A673 (cell line): ENCODE data around the gene ACIN1. TPM values are rescaled to one million over a fixed set of nuclear protein-coding genes. Genes with fewer than 3 reads are reported as not detected.
"Not testable (repeated sequence)": the region's sequence is repeated elsewhere in the genome, so short reads cannot be mapped to it uniquely, and the experiment has no call there.

Source experiments
- BruUV-seq: library from RNA; stranded (reverse); fragments of 400-500 nt; replicated peaks from 2 replicates; lab custom pipeline; 2021; lab: Mats Ljungman, UMichigan
- CTCF ChIA-PET: fragments of 300-600 bp; sonication (Branson Sonifier 250); formaldehyde crosslinking; loops from one replicate; lab custom pipeline; 2022; ENCODE audit warnings: antibody characterized with exemption; lab: Charles Lee
- POLR2A ChIA-PET: fragments of 300-600 bp; sonication (Branson Sonifier 250); formaldehyde crosslinking; loops from one replicate; lab custom pipeline; 2022; ENCODE audit warnings: antibody characterized with exemption; ENCODE audit not compliant: low non-redundant PET; lab: Charles Lee
- DNase-seq: peaks from one replicate; pipeline ENCODE4 v3.0.0-alpha.2; 2015; ENCODE audit warnings: low spot score
- H3K27ac ChIP-seq: fragments of 200-600 bp; sonication (generic); 2 replicates; pipeline ENCODE4 v1.5.1; 2016; ENCODE audit warnings: mixed run types, low read depth, mild to moderate bottlenecking, mixed read lengths, antibody characterized with exemption, low read length; ENCODE audit not compliant: poor library complexity, severe bottlenecking
- H3K27me3 ChIP-seq: fragments of 200-600 bp; sonication (generic); replicated peaks from 2 replicates; pipeline ENCODE4 v1.6.1; 2017; ENCODE audit warnings: mixed run types, low read depth, mild to moderate bottlenecking, mixed read lengths, antibody characterized with exemption, low read length; ENCODE audit not compliant: insufficient read depth, poor library complexity
- H3K36me3 ChIP-seq: fragments of 200-600 bp; sonication (generic); 2 replicates; pipeline ENCODE4 v1.6.1; 2016; ENCODE audit warnings: mixed run types, mild to moderate bottlenecking, mixed read lengths, antibody characterized with exemption, low read length; ENCODE audit not compliant: insufficient read depth, poor library complexity, severe bottlenecking
- H3K4me1 ChIP-seq: fragments of 200-600 bp; sonication (generic); 2 replicates; pipeline ENCODE4 v1.6.1; 2017; ENCODE audit warnings: mixed run types, mild to moderate bottlenecking, mixed read lengths, antibody characterized with exemption, low read length; ENCODE audit not compliant: insufficient read depth, poor library complexity, severe bottlenecking
- H3K4me3 ChIP-seq: fragments of 200-600 bp; sonication (generic); 2 replicates; pipeline ENCODE4 v1.5.1; 2016; ENCODE audit warnings: low read depth, mixed run types, mild to moderate bottlenecking, mixed read lengths, low read length; ENCODE audit not compliant: poor library complexity, severe bottlenecking
- H3K9me3 ChIP-seq: fragments of 200-600 bp; sonication (generic); 2 replicates; pipeline ENCODE4 v1.6.1; 2016; ENCODE audit warnings: mixed run types, low read depth, mild to moderate bottlenecking, mixed read lengths, antibody characterized with exemption, low read length; ENCODE audit not compliant: poor library complexity, severe bottlenecking
- EZH2 ChIP-seq: fragments of 200-600 bp; sonication (generic); IDR thresholded peaks from 2 replicates; pipeline ENCODE4 v1.6.1; 2017; ENCODE audit warnings: borderline replicate concordance, low read depth, mild to moderate bottlenecking, mixed read lengths, antibody characterized with exemption, low read length; ENCODE audit not compliant: poor library complexity, severe bottlenecking
- intact Hi-C: fragments of 100-400 bp; cut with micrococcal nuclease; formaldehyde crosslinking; loops from one replicate; pipeline ENCODE4 v1.10.0; 2022; ENCODE audit not compliant: unreplicated experiment
- total RNA-seq: library from RNA; stranded (reverse); gene quantifications from 2 replicates; pipeline ENCODE4 v1.2.3, GENCODE V29; 2021
- TF ChIP-seq, protein P1 (sequence below): fragments of 300-800, 200-600 bp; sonication (generic); conservative IDR thresholded peaks from 2 replicates; pipeline ENCODE4 v1.5.1; 2017; ENCODE audit warnings: low read depth, mild to moderate bottlenecking, antibody characterized with exemption, low read length, moderate library complexity, mixed read lengths

ACIN1 gene
- total RNA-seq, 1 experiment from 2014 or later: 339 TPM

GRCh38 chr14:23017091-23017490 lies 77.8 kb downstream of the ACIN1 start:
- no peak for DNase-seq
- TF ChIP-seq EZH2: no peak
- TF ChIP-seq, protein P1, sequence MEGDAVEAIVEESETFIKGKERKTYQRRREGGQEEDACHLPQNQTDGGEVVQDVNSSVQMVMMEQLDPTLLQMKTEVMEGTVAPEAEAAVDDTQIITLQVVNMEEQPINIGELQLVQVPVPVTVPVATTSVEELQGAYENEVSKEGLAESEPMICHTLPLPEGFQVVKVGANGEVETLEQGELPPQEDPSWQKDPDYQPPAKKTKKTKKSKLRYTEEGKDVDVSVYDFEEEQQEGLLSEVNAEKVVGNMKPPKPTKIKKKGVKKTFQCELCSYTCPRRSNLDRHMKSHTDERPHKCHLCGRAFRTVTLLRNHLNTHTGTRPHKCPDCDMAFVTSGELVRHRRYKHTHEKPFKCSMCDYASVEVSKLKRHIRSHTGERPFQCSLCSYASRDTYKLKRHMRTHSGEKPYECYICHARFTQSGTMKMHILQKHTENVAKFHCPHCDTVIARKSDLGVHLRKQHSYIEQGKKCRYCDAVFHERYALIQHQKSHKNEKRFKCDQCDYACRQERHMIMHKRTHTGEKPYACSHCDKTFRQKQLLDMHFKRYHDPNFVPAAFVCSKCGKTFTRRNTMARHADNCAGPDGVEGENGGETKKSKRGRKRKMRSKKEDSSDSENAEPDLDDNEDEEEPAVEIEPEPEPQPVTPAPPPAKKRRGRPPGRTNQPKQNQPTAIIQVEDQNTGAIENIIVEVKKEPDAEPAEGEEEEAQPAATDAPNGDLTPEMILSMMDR: no peak
- Histone ChIP-seq H3K27ac (no peak overlapping the region), H3K4me3 (no peak overlapping the region), H3K9me3 (no peaks in the 10 kb centered on the region), H3K4me1 (peaks cover 18% of the 10 kb centered on the region), H3K27me3 (no peaks in the 10 kb centered on the region), H3K36me3 (no peaks in the 10 kb centered on the region)
- intact Hi-C loops: no loop called here
- ChIA-PET POLR2A (interaction anchor here (0.7 kb wide), 1 partner anchor 267 kb away, joined by 8 read pairs; no protein-coding TSS in a partner anchor), CTCF (no interaction called here)
- BruUV-seq: no TSS peak

DNA sequence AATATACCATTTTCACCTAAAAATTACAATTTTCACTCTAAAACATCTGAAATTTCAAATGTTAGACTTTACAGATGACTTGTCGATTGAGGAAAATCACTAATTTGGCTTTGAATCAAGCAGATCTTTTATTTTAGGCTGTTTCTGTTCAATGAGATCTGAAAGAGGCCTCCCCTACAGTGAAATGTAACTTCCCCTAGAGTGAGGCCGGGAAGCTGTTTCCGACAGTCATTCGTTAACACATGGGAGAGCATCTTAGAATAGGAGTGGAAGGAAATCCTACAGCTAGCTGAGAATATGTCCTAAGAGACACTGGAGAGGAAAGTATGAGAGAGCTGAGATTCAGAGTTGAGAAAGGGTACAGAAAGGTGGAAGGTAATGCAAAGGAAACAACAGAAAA lies 79.3 kb downstream of the ACIN1 start:
- TF ChIP-seq, protein P1: no peak
- no peak for TF ChIP-seq EZH2
- Histone ChIP-seq H3K36me3 (no peaks in the 10 kb centered on the region), H3K9me3 (no peaks in the 10 kb centered on the region), H3K27ac (peak overlapping the region; percentile 12), H3K4me3 (no peak overlapping the region), H3K27me3 (no peaks in the 10 kb centered on the region), H3K4me1 (peaks cover 3% of the 10 kb centered on the region)
- BruUV-seq: no TSS peak
- ChIA-PET CTCF (no interaction called here), POLR2A (no interaction called here)
- intact Hi-C loops: no loop called here
- no peak for DNase-seq

- BruUV-seq: not testable (repeated sequence)
Observed at GRCh38 chr14:23013749-23014054, 81.2 kb downstream of the ACIN1 start.

DNA sequence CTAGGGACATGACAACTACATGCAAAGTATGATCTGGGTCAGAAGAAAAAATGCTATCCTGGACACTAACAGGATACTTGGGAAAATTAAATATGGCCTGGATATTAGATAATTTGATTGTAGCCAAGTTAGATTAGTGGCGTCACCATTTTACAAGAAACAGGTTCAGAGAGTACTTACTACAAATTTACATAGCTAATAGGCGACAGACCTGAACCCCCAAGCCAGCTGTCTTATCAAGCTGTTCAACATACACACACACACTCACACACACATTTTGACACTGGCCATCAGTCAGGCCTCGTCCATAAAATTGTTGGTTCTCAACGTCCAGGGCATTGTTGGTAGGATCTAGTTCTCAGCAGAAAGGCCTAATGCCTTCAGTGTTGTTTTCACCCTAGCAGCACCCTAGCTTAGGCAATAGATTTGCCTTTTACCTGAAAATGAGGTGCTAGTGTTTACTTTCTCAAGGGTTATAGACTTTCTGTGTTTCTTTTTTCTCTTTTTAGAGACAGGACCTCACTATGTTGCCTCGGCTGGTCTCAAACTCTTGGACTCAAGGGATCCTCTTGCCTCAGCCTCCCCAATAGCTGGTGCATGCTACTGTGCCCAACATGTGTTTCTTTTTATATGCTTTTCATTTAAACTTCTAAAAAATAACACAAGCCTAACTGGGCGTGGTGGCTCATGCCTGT lies 81.7 kb downstream of the ACIN1 start:
- no peak for DNase-seq
- H3K9me3 ChIP-seq: no peaks in the 10 kb centered on the region
- ChIA-PET CTCF (no interaction called here), POLR2A (no interaction called here)
- intact Hi-C loops: no loop called here
- no peaks in the 10 kb centered on the region for H3K36me3 ChIP-seq
- BruUV-seq: no TSS peak
- H3K4me3 ChIP-seq: no peak overlapping the region
- H3K4me1 ChIP-seq: peaks cover 11% of the 10 kb centered on the region
- H3K27me3 ChIP-seq: no peaks in the 10 kb centered on the region
- TF ChIP-seq, protein P1: no peak
- TF ChIP-seq EZH2: no peak
- no peak overlapping the region for H3K27ac ChIP-seq

More at GRCh38 chr14:23013749-23014054, 81.2 kb downstream of the ACIN1 start:
- DNase-seq, H3K36me3 ChIP-seq, intact Hi-C loops, H3K4me3 ChIP-seq, POLR2A ChIA-PET, H3K9me3 ChIP-seq, H3K4me1 ChIP-seq, H3K27ac ChIP-seq, H3K27me3 ChIP-seq, CTCF ChIA-PET: not testable (repeated sequence)
